Neutrophil (primary cell): ENCODE data around the gene SLC40A1.
A peak's percentile ranks its signal among the peaks of the same experiment; 100 is the strongest.

Experiments
- H3K27ac ChIP-seq: fragments of 200-600 bp; sonication (generic); 2 replicates; pipeline ENCODE4 v1.5.1; 2016; ENCODE audit warnings: mild to moderate bottlenecking, moderate library complexity
- H3K27me3 ChIP-seq: fragments of 200-600 bp; sonication (generic); 2 replicates; pipeline ENCODE4 v1.6.0; 2016; ENCODE audit warnings: mild to moderate bottlenecking
- H3K36me3 ChIP-seq: fragments of 200-600 bp; sonication (generic); 2 replicates; pipeline ENCODE4 v1.5.1; 2017
- H3K4me1 ChIP-seq, 2 experiments: fragments of 200-600 bp in 1 of 2; sonication (generic) in 1 of 2; 1 replicate in 1 of 2; 2 replicates in 1 of 2; pipeline versions ENCODE4 v1.5.1 to v1.6.1; 2013 to 2016; ENCODE audit warnings: low read depth in 1 of 2, low read length in 1 of 2, mild to moderate bottlenecking in 1 of 2, moderate library complexity in 1 of 2; ENCODE audit not compliant: control insufficient read depth in 1 of 2, insufficient read depth in 1 of 2
- H3K4me3 ChIP-seq, 2 experiments: fragments of 200-600 bp in 1 of 2; sonication (generic) in 1 of 2; 1 replicate in 1 of 2; 2 replicates in 1 of 2; pipeline ENCODE4 v1.5.1; 2013 to 2016; ENCODE audit warnings: low read depth in 1 of 2, low read length in 1 of 2, mild to moderate bottlenecking in 1 of 2, moderate library complexity in 1 of 2
- H3K9me3 ChIP-seq: fragments of 200-600 bp; sonication (generic); 2 replicates; pipeline ENCODE4 v1.5.1; 2016
- CTCF ChIP-seq: fragments of 200-600 bp; sonication (generic); IDR thresholded peaks from 2 replicates; pipeline ENCODE4 v1.5.1; 2016; ENCODE audit warnings: antibody characterized with exemption

SLC40A1 gene

GRCh38 chr2:189576396-189576795 is 4.2 kb downstream of the SLC40A1 start:
- Histone ChIP-seq H3K9me3 (no peaks in the 10 kb centered on the region), H3K36me3 (peaks cover 45% of the 10 kb centered on the region), H3K27me3 (no peaks in the 10 kb centered on the region), H3K4me3 (peak overlapping the region; percentile 76 to 81), H3K27ac (peak overlapping the region; percentile 90), H3K4me1 (peaks cover 80 to 83% of the 10 kb centered on the region in 2 experiments)
- TF ChIP-seq CTCF = no peak

GRCh38 chr2:189574793-189575475 is 5.7 kb downstream of the SLC40A1 start:
- no peak for TF ChIP-seq CTCF
- Histone ChIP-seq H3K9me3 (no peaks in the 10 kb centered on the region), H3K4me1 (peaks cover 84 to 88% of the 10 kb centered on the region in 2 experiments), H3K36me3 (peaks cover 60% of the 10 kb centered on the region), H3K4me3 (no peak overlapping the region), H3K27me3 (no peaks in the 10 kb centered on the region), H3K27ac (peak overlapping the region; percentile 90)

DNA sequence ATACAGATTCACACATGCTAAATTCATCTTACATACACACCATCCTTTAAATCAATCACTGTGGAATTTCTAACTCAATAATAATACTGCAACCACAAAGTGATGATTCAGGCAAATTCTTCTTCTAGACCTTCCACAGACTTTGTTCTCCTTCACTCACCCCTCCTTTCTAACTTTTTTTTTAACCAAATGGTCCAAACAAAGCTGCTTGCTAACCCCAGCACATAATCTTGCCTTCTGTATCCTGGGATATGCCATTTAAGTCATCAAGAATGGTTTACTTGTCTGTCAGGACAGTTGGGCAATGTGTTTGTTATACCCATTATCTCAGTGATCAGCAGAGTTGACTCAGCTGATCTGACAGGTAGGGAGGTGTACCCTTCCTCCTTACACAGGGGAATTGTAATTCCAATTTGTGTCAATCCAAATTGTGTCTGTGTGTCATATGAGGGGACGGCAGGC is 10.0 kb downstream of the SLC40A1 start:
- peaks cover 69 to 77% of the 10 kb centered on the region in 2 experiments for H3K4me1 ChIP-seq
- peak overlapping the region; percentile 77 for H3K27ac ChIP-seq
- H3K9me3 ChIP-seq = no peaks in the 10 kb centered on the region
- H3K36me3 ChIP-seq = peaks cover 96% of the 10 kb centered on the region
- TF ChIP-seq CTCF = no peak
- H3K4me3 ChIP-seq = no peak overlapping the region
- H3K27me3 ChIP-seq = no peaks in the 10 kb centered on the region

GRCh38 chr2:189569295-189569910 is 11.2 kb downstream of the SLC40A1 start:
- H3K4me3 ChIP-seq = no peak overlapping the region
- H3K4me1 ChIP-seq = peaks cover 57 to 66% of the 10 kb centered on the region in 2 experiments
- no peaks in the 10 kb centered on the region for H3K9me3 ChIP-seq
- peaks cover 96% of the 10 kb centered on the region for H3K36me3 ChIP-seq
- H3K27ac ChIP-seq = peak overlapping the region; percentile 77
- no peaks in the 10 kb centered on the region for H3K27me3 ChIP-seq
- TF ChIP-seq CTCF = no peak

DNA sequence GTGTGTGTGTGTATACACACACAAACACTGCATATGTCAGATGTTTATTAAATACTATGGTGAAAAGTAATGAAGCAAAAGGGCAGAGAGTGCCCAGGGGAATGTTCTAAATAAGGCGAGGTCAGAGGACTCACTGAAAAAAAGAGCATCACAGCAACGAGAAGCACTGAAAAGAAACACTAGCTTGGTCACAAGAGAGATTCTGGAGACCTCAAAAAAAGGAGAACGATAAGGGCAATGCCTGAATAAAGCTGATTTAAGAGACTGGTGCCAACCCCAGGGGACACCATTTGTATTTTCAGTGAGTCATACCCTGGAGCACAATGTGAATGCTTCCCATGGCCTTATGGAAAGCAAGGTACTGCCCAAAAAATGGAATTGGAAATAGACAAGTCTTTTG is 14.5 kb downstream of the SLC40A1 start:
- no peaks in the 10 kb centered on the region for H3K27me3 ChIP-seq
- no peak overlapping the region for H3K4me3 ChIP-seq
- peak overlapping the region; percentile 69 for H3K27ac ChIP-seq
- TF ChIP-seq CTCF = no peak
- H3K4me1 ChIP-seq = peaks cover 37 to 40% of the 10 kb centered on the region in 2 experiments
- no peaks in the 10 kb centered on the region for H3K9me3 ChIP-seq
- peaks cover 97% of the 10 kb centered on the region for H3K36me3 ChIP-seq
